Rectal smooth muscle tissue (tissue), 1 donor: Measurements from ENCODE around the gene KCNIP1.

Experiments
- H3K27ac ChIP-seq: one replicate; pipeline ENCODE4 v1.7.0; 2013; ENCODE audit warnings: low read depth, low read length, inconsistent platforms
- H3K27me3 ChIP-seq: one replicate; pipeline ENCODE4 v1.7.0; 2013; ENCODE audit warnings: low read length; ENCODE audit not compliant: control insufficient read depth, insufficient read depth
- H3K36me3 ChIP-seq: one replicate; pipeline ENCODE4 v1.7.0; 2013; ENCODE audit warnings: low read length; ENCODE audit not compliant: control insufficient read depth, insufficient read depth
- H3K4me1 ChIP-seq: one replicate; pipeline ENCODE4 v1.7.0; 2013; ENCODE audit warnings: low read length; ENCODE audit not compliant: control insufficient read depth, insufficient read depth
- H3K4me3 ChIP-seq: one replicate; pipeline ENCODE4 v1.7.0; 2013; ENCODE audit warnings: low read length
- H3K9ac ChIP-seq: one replicate; pipeline ENCODE4 v1.7.0; 2013; ENCODE audit warnings: low read length

The KCNIP1 gene

GRCh38 chr5:170503990-170504596, at the start of gene KCNIP1:
TSS of gene KCNIP1 (plus strand) at chr5:170504020.
- Histone ChIP-seq H3K36me3 (no peaks in the 10 kb centered on the region), H3K4me3 (peak within 1 kb of the TSS; percentile 25), H3K9ac (no peak within 1 kb of the TSS), H3K27ac (no peak within 1 kb of the TSS), H3K4me1 (no peaks in the 10 kb centered on the region), H3K27me3 (peaks cover 7% of the 10 kb centered on the region)

DNA sequence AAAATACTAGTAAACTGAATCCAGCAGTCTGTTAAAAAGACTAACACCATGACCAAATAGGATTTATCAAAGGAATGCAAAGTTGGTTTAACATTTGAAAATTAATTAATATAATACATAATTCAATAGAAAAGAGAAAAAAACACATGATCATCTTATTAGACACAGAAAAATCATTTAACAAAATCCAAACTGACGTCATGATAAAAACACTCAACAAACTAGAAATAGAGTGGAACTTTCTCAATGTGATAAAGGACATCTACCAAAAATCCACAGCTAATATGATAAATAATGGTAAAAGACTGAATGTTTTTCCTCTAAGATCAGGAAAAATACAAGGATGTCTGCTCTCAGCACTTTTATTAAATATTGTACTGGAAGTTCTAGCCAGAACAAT, 40.4 kb upstream of the KCNIP1 start:
- Histone ChIP-seq H3K9ac (no peak overlapping the region), H3K4me1 (no peaks in the 10 kb centered on the region), H3K4me3 (no peak overlapping the region)

GRCh38 chr5:170464280-170465127, 39.3 kb upstream of the KCNIP1 start:
- Histone ChIP-seq H3K36me3 (no peaks in the 10 kb centered on the region), H3K9ac (no peak overlapping the region), H3K27ac (no peak overlapping the region), H3K27me3 (no peaks in the 10 kb centered on the region), H3K4me3 (no peak overlapping the region), H3K4me1 (no peaks in the 10 kb centered on the region)

More for the DNA sequence above, 40.4 kb upstream of the KCNIP1 start:
- Histone ChIP-seq H3K36me3 (no peaks in the 10 kb centered on the region), H3K27me3 (no peaks in the 10 kb centered on the region), H3K27ac (no peak overlapping the region)

GRCh38 chr5:170466553-170466952, 37.3 kb upstream of the KCNIP1 start:
- H3K9ac ChIP-seq, result no peak overlapping the region
- no peaks in the 10 kb centered on the region for H3K27me3 ChIP-seq
- H3K4me3 ChIP-seq, result no peak overlapping the region
- no peaks in the 10 kb centered on the region for H3K4me1 ChIP-seq
- H3K36me3 ChIP-seq, result no peaks in the 10 kb centered on the region
- no peak overlapping the region for H3K27ac ChIP-seq

DNA sequence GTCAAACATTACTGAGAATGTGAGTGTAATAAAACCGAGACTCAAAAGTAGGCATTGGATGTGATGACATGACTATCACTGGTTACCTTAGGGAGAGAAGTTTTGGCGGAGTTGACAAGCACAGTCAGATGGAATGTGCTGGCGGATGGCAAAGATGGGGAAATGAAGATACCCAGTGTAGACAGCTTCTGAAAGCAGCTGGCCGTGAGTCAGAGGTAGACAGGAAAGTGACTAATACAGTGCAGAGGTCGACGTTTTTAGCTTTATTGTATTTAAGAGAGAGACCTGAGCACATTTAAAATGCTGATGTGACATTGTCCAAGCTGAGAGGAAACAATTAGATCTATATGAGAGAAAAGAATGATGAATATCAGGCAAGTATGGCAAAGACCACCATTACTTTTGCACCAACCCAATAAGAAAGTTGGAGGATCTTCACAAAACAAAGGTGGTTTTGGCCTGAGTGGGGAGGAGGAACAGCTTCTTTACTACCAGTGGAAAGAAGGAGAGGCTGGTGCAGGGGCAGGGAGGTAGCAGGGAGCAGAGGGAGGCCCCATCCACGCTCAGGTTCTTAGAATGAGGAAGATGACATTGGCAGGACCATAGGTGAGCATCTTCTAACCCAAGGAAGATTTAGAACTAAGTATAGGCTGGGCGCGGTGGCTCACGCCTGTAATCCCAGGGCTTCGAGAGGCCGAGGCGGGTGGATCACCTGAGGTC, 36.7 kb upstream of the KCNIP1 start:
- Histone ChIP-seq H3K36me3 (no peaks in the 10 kb centered on the region), H3K4me3 (no peak overlapping the region), H3K27me3 (no peaks in the 10 kb centered on the region), H3K4me1 (no peaks in the 10 kb centered on the region), H3K27ac (no peak overlapping the region), H3K9ac (no peak overlapping the region)

DNA sequence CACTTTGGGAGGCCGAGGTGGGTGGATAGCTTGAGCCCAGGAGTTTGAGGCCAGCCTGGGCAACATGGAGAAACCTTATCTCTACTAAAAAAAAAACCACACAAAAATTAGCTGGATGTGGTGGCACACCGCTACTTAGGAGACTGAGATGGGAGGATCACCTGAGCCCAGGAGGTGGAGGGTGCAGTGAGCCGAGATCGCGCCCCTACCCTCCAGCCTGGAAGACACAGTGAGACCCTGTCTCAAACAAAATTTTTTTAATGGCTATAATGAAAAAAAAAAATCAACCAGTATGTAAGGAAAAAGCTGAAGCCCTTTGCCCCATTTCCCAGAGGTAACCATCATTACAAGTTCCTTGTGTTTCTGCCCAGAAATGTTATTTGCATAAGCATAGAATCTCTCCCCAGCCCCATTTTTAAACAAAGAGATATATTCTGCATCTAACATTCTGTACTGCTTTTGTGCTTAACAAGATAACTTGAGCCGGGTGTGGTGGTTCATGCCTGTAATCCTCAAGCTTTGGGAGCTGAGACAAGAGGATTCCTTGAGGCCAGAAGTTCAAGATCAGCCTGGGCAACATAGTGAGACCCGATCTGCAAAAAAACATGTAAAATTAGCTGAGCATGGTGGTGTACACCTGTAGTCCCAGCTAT, 35.1 kb upstream of the KCNIP1 start:
- H3K27me3 ChIP-seq, result no peaks in the 10 kb centered on the region
- no peak overlapping the region for H3K4me3 ChIP-seq
- no peak overlapping the region for H3K9ac ChIP-seq
- no peaks in the 10 kb centered on the region for H3K36me3 ChIP-seq
- no peak overlapping the region for H3K27ac ChIP-seq
- no peaks in the 10 kb centered on the region for H3K4me1 ChIP-seq

DNA sequence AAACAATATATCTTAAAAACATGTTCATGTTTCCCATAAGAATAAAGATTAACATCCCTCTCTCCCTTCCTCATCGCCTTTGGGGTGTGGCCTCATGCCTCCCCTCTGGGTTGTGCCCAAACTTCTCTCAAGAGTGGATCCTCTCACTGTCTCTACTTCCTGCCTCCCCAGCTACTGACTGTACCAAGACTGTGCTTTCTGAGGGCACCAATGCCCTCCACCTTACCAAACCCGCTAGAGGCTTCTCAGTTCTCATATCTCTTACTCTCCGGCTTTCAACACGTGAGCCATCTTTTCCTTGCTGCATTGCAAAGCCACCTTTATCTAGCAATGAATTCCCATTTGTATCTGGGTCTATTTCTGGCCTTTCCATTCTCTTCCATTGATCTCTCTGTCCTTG, 34.4 kb upstream of the KCNIP1 start:
- H3K4me3 ChIP-seq, result no peak overlapping the region
- H3K36me3 ChIP-seq, result no peaks in the 10 kb centered on the region
- H3K27me3 ChIP-seq, result no peaks in the 10 kb centered on the region
- no peak overlapping the region for H3K9ac ChIP-seq
- no peak overlapping the region for H3K27ac ChIP-seq
- no peaks in the 10 kb centered on the region for H3K4me1 ChIP-seq

- no peaks in the 10 kb centered on the region for H3K36me3 ChIP-seq
- no peak overlapping the region for H3K9ac ChIP-seq
- no peak overlapping the region for H3K27ac ChIP-seq
- H3K4me1 ChIP-seq, result no peaks in the 10 kb centered on the region
- no peaks in the 10 kb centered on the region for H3K27me3 ChIP-seq
- no peak overlapping the region for H3K4me3 ChIP-seq
These were observed 33.5 kb upstream of the KCNIP1 start for GRCh38 chr5:170470275-170470674.

DNA sequence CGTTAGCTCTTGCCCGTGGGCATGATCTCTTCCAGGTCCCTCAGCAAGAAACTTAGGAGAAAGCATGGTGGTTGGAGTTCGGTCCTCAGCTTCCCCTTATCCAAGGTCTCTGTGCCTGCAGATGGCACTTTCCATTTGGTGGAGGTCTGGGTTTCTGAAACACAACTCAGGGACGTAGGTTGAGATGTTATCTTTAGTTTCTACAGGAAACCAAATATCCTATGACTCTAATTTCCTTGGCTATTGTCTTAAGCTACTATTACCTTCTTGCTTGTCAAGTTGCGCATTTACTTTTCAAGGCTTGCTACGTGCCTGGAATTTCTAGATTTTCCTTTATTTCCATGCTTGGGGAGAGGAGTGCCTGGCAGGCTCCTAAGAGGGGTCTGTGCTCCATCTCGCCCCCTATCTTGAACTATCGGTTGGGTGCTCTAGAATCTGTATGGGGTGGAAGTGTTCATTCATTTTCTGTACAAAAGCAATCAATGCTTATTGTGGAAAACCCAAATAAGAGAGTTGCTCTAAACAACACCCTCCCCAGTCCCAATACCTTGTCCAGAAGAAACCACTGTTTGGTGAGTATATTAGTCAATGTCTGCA, 32.9 kb upstream of the KCNIP1 start:
- Histone ChIP-seq H3K27me3 (no peaks in the 10 kb centered on the region), H3K27ac (no peak overlapping the region), H3K4me1 (no peaks in the 10 kb centered on the region), H3K4me3 (no peak overlapping the region), H3K36me3 (no peaks in the 10 kb centered on the region), H3K9ac (no peak overlapping the region)

- H3K27ac ChIP-seq, result no peak overlapping the region
- H3K9ac ChIP-seq, result no peak overlapping the region
- H3K4me1 ChIP-seq, result no peaks in the 10 kb centered on the region
- H3K27me3 ChIP-seq, result no peaks in the 10 kb centered on the region
- H3K36me3 ChIP-seq, result no peaks in the 10 kb centered on the region
- no peak overlapping the region for H3K4me3 ChIP-seq
These were observed 32.2 kb upstream of the KCNIP1 start for GRCh38 chr5:170471551-170472178.

DNA sequence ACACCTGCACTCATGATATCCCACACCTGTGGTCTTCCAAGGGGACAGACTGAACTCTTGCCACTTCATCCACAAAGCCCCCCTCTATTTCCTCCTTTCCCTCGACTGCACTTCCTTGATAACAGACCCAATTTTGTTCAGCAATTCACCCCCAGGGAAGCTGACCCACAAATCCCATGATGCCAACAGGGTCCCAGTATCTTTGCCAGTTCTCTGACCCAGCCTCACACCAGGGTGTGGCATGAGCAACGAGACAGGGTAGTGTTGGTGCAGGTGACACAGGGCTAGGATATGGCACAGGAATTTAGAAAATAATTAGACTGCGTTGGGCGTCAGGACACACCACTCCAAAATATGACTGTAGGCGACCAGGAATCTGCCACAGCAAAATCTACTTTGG, 30.2 kb upstream of the KCNIP1 start:
- H3K36me3 ChIP-seq, result no peaks in the 10 kb centered on the region
- no peak overlapping the region for H3K9ac ChIP-seq
- H3K4me1 ChIP-seq, result no peaks in the 10 kb centered on the region
- no peak overlapping the region for H3K27ac ChIP-seq
- H3K27me3 ChIP-seq, result no peaks in the 10 kb centered on the region
- H3K4me3 ChIP-seq, result no peak overlapping the region
